OCI-LY3 (cell line): Measurements from ENCODE around the gene CDH4.

Experiments
- CTCF ChIP-seq: fragments of 200-600, 300-600 bp; sonication (generic); IDR thresholded peaks from 2 replicates; pipeline ENCODE4 v1.5.1; 2014; ENCODE audit warnings: antibody characterized with exemption, low read length, low read depth
- EZH2phosphoT487 ChIP-seq: fragments of 200-600 bp; shearing (Covaris generic); IDR thresholded peaks from 2 replicates; pipeline ENCODE4 v1.6.1; 2018; ENCODE audit warnings: antibody characterized with exemption, mixed run types, low read depth

- TF ChIP-seq CTCF, result no peak
- TF ChIP-seq EZH2phosphoT487, result no peak
Measured at GRCh38 chr20:61376541-61377240, 124.6 kb downstream of the CDH4 start.
